A673 (cell line): ENCODE data around the gene PALD1.

Experiments
- EZH2 ChIP-seq: fragments of 200-600 bp; sonication (generic); IDR thresholded peaks from 2 replicates; pipeline ENCODE4 v1.6.1; 2017; ENCODE audit warnings: borderline replicate concordance, low read depth, mild to moderate bottlenecking, mixed read lengths, antibody characterized with exemption, low read length; ENCODE audit not compliant: poor library complexity, severe bottlenecking
- TF ChIP-seq, protein P1 (sequence below): fragments of 300-800, 200-600 bp; sonication (generic); conservative IDR thresholded peaks from 2 replicates; pipeline ENCODE4 v1.5.1; 2017; ENCODE audit warnings: low read depth, mild to moderate bottlenecking, antibody characterized with exemption, low read length, moderate library complexity, mixed read lengths

GRCh38 chr10:70544431-70545340, 66.1 kb downstream of the PALD1 start:
- TF ChIP-seq, protein P1, sequence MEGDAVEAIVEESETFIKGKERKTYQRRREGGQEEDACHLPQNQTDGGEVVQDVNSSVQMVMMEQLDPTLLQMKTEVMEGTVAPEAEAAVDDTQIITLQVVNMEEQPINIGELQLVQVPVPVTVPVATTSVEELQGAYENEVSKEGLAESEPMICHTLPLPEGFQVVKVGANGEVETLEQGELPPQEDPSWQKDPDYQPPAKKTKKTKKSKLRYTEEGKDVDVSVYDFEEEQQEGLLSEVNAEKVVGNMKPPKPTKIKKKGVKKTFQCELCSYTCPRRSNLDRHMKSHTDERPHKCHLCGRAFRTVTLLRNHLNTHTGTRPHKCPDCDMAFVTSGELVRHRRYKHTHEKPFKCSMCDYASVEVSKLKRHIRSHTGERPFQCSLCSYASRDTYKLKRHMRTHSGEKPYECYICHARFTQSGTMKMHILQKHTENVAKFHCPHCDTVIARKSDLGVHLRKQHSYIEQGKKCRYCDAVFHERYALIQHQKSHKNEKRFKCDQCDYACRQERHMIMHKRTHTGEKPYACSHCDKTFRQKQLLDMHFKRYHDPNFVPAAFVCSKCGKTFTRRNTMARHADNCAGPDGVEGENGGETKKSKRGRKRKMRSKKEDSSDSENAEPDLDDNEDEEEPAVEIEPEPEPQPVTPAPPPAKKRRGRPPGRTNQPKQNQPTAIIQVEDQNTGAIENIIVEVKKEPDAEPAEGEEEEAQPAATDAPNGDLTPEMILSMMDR = no peak
- TF ChIP-seq EZH2 = no peak
